Measurements from ENCODE around the gene PSMA1. TPM values are rescaled to one million over a fixed set of nuclear protein-coding genes. Genes with fewer than 3 reads are reported as not detected.

The PSMA1 gene
- total and polyA plus RNA-seq, 4 donors: 129 to 250 (median 150) TPM

- Histone ChIP-seq H3K9ac (ENCODE audit: insufficient read depth in 1 of 2, low read length in 2 of 2) (no peak overlapping the region), H3K27me3 (ENCODE audit: control insufficient read depth in 3 of 3, insufficient read depth in 3 of 3, low read length in 2 of 3) (no peaks in the 10 kb centered on the region), H3K36me3 (ENCODE audit: control insufficient read depth in 4 of 4, insufficient read depth in 4 of 4, low read length in 4 of 4) (peaks cover 18 to 66% (median 37%) of the 10 kb centered on the region in 4 donors), H3K9me3 (ENCODE audit: control insufficient read depth in 4 of 4, insufficient read depth in 3 of 4, low read length in 3 of 4) (no peaks in the 10 kb centered on the region), H3K4me3 (no peak overlapping the region), H3K4me1 (ENCODE audit: control insufficient read depth in 5 of 5, insufficient read depth in 5 of 5, low read length in 5 of 5) (no peaks in the 10 kb centered on the region), H3K27ac (ENCODE audit: low read depth in 1 of 2, low read length in 1 of 2) (no peak overlapping the region)
- ATAC-seq (ENCODE audit: insufficient read depth, low FRiP score): no peak
- 87 to 90% methylated on average over 3 of the region's 3 CpGs for WGBS, 2 donors
- no peak for TF ChIP-seq CTCF (IDR thresholded peaks at IDR 0.05; ENCODE audit: control extremely low read depth, extremely low read depth)
- no peak for DNase-seq
Measured at GRCh38 chr11:14480716-14481115, 39.5 kb downstream of the PSMA1 start.

DNA sequence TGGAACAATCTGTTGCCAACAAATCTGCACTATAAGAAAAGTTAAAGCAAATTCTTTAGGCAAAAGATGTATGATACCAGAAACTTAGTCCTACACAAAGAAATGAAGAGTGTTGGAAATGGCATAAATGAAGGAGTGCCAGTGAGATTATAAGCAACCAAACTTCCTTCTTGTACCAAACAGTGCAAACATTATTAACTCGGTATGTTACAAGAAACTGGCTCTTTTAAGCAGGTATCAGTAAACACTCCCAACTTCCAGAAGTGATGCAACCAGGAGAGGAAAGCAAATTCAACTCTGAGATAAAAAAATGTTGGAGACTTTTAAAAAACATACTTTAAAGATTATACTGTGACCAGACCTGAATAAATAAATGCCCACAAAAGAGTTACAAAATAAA, 49.1 kb downstream of the PSMA1 start:
- H3K36me3 ChIP-seq (ENCODE audit: control insufficient read depth in 4 of 4, insufficient read depth in 4 of 4, low read length in 4 of 4): peaks cover 13 to 80% (median 53%) of the 10 kb centered on the region in 4 donors

DNA sequence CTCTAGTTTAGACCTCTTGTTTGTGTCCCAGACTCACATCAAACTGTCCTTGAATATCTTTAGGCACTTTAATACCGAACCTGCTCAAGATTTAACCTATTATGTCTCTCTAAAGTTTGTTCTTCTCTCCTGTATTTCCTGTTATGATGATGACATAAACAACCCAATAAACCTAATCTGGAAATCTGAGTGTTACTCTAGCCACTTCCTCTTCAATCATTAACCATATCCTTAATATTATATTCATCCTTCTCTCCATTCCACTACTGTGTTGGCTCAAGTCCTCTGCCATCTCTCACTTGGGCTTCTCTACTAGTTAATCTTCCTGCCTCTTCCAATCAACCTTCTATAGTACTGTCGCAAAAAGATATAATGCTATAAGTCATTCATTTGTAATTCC, 56.6 kb downstream of the PSMA1 start:
- DNase-seq (no peak), ATAC-seq (ENCODE audit: insufficient read depth, low FRiP score) (no peak)
- no peak overlapping the region for H3K9ac ChIP-seq (ENCODE audit: insufficient read depth in 1 of 2, low read length in 2 of 2)
- H3K36me3 ChIP-seq (ENCODE audit: control insufficient read depth in 4 of 4, insufficient read depth in 4 of 4, low read length in 4 of 4): peaks cover 11 to 69% (median 51%) of the 10 kb centered on the region in 4 donors
- no peak for TF ChIP-seq CTCF (IDR thresholded peaks at IDR 0.05; ENCODE audit: control extremely low read depth, extremely low read depth)
- 63 to 88% methylated on average over 2 of the region's 2 CpGs for WGBS, 2 donors
- H3K4me3 ChIP-seq: no peak overlapping the region
- no peaks in the 10 kb centered on the region for H3K9me3 ChIP-seq (ENCODE audit: control insufficient read depth in 4 of 4, insufficient read depth in 3 of 4, low read length in 3 of 4)
- H3K27ac ChIP-seq (ENCODE audit: low read depth in 1 of 2, low read length in 1 of 2): no peak overlapping the region
- no peaks in the 10 kb centered on the region for H3K4me1 ChIP-seq (ENCODE audit: control insufficient read depth in 5 of 5, insufficient read depth in 5 of 5, low read length in 5 of 5)
- no peaks in the 10 kb centered on the region for H3K27me3 ChIP-seq (ENCODE audit: control insufficient read depth in 3 of 3, insufficient read depth in 3 of 3, low read length in 2 of 3)

More for the DNA sequence above, 49.1 kb downstream of the PSMA1 start:
- H3K9ac ChIP-seq (ENCODE audit: insufficient read depth in 1 of 2, low read length in 2 of 2): no peak overlapping the region
- TF ChIP-seq CTCF (IDR thresholded peaks at IDR 0.05; ENCODE audit: control extremely low read depth, extremely low read depth): no peak
- H3K27me3 ChIP-seq (ENCODE audit: control insufficient read depth in 3 of 3, insufficient read depth in 3 of 3, low read length in 2 of 3): no peaks in the 10 kb centered on the region
- peaks cover 0 to 2% (median 0%) of the 10 kb centered on the region in 5 donors for H3K4me1 ChIP-seq (ENCODE audit: control insufficient read depth in 5 of 5, insufficient read depth in 5 of 5, low read length in 5 of 5)
- H3K9me3 ChIP-seq (ENCODE audit: control insufficient read depth in 4 of 4, insufficient read depth in 3 of 4, low read length in 3 of 4): no peaks in the 10 kb centered on the region
- peak; percentile 49 for ATAC-seq (ENCODE audit: insufficient read depth, low FRiP score)
- DNase-seq: peak in 1 of 3 donors; percentile 21
- WGBS, 2 donors: 52 to 62% methylated on average over 1 of the region's 1 CpG
- no peak overlapping the region for H3K4me3 ChIP-seq
- H3K27ac ChIP-seq (ENCODE audit: low read depth in 1 of 2, low read length in 1 of 2): no peak overlapping the region

DNA sequence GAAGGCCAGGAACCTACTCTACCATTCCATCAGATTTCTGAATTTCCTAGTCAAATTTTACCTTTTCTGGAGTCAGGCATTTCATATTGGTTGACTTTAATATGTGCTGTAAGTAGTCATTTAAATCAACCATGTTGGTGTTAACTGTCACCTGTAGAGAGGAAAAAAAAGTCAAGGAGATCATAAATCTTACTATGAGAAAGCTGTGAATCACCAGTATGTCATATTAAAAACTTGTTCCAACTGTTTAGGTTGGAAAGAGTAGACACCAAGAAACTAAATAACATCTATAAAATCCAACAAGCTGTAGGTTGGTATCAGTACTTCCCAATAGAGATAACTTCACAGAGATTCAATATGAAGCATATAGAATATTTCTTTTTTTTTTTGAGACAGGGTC, 60.0 kb downstream of the PSMA1 start:
- Histone ChIP-seq H3K36me3 (ENCODE audit: control insufficient read depth in 4 of 4, insufficient read depth in 4 of 4, low read length in 4 of 4) (peaks cover 16 to 53% (median 35%) of the 10 kb centered on the region in 4 donors), H3K4me1 (ENCODE audit: control insufficient read depth in 5 of 5, insufficient read depth in 5 of 5, low read length in 5 of 5) (no peaks in the 10 kb centered on the region), H3K27me3 (ENCODE audit: control insufficient read depth in 3 of 3, insufficient read depth in 3 of 3, low read length in 2 of 3) (no peaks in the 10 kb centered on the region), H3K4me3 (no peak overlapping the region), H3K9me3 (ENCODE audit: control insufficient read depth in 4 of 4, insufficient read depth in 3 of 4, low read length in 3 of 4) (no peaks in the 10 kb centered on the region), H3K9ac (ENCODE audit: insufficient read depth in 1 of 2, low read length in 2 of 2) (no peak overlapping the region), H3K27ac (ENCODE audit: low read depth in 1 of 2, low read length in 1 of 2) (no peak overlapping the region)
- ATAC-seq (ENCODE audit: insufficient read depth, low FRiP score): no peak
- DNase-seq: no peak
- TF ChIP-seq CTCF (IDR thresholded peaks at IDR 0.05; ENCODE audit: control extremely low read depth, extremely low read depth): no peak

Data from lung (tissue), 12 donors.